ENCODE measurements around the gene TMEM181.

- TF ChIP-seq CTCF (IDR thresholded peaks at IDR 0.05; ENCODE audit: insufficient read depth, low read depth, low read length) (no peak), EZH2 (IDR thresholded peaks at IDR 0.05; ENCODE audit: insufficient read depth, low read length) (no peak)
Observed at GRCh38 chr6:158639056-158639455, 79.2 kb downstream of the TMEM181 start.
